Measurements from ENCODE around the gene PILRB.
"Not testable (repeated sequence)": the region's sequence is repeated elsewhere in the genome, so short reads cannot be mapped to it uniquely, and the experiment has no call there.

PILRB gene

GRCh38 chr7:100357131-100357561 is 771 bp upstream of the PILRB start:
- no peak for DNase-seq

- no peak for DNase-seq
These were observed 918 bp downstream of the PILRB start for GRCh38 chr7:100358857-100359212.

GRCh38 chr7:100360135-100360854 is 2.4 kb downstream of the PILRB start:
- no peak for DNase-seq

GRCh38 chr7:100363098-100363497 is 5.2 kb downstream of the PILRB start:
- no peak for DNase-seq

- DNase-seq = not testable (repeated sequence)
These were observed 5.9 kb downstream of the PILRB start for GRCh38 chr7:100363797-100364196.

GRCh38 chr7:100364480-100364879 is 6.6 kb downstream of the PILRB start:
- DNase-seq = no peak

- DNase-seq = not testable (repeated sequence)
These were observed 8.1 kb downstream of the PILRB start for GRCh38 chr7:100365998-100366367.

- no peak for DNase-seq
These were observed 8.7 kb downstream of the PILRB start for GRCh38 chr7:100366411-100367250.

- DNase-seq = no peak
These were observed 9.3 kb downstream of the PILRB start for GRCh38 chr7:100367251-100367620.

GRCh38 chr7:100367676-100368613 is 10.0 kb downstream of the PILRB start:
- DNase-seq = no peak

- DNase-seq = no peak
These were observed 11.2 kb downstream of the PILRB start for GRCh38 chr7:100369105-100369504.

- DNase-seq = no peak
These were observed 12.4 kb downstream of the PILRB start for GRCh38 chr7:100370303-100370702.

GRCh38 chr7:100370746-100371145 is 12.8 kb downstream of the PILRB start:
- no peak for DNase-seq

GRCh38 chr7:100371561-100372171 is 13.7 kb downstream of the PILRB start:
- DNase-seq = no peak

- DNase-seq = no peak
These were observed 14.3 kb downstream of the PILRB start for GRCh38 chr7:100372256-100372655.

- DNase-seq = no peak
These were observed 14.8 kb downstream of the PILRB start for GRCh38 chr7:100372694-100373093.

GRCh38 chr7:100373261-100373831 is 15.4 kb downstream of the PILRB start, which contains the start of gene PILRA:
Gene PILRA (plus strand): TSS chr7:100373487. CDS start chr7:100373657, 170 bp downstream.
- DNase-seq = no peak

- not testable (repeated sequence) for DNase-seq
These were observed 16.1 kb downstream of the PILRB start for GRCh38 chr7:100373870-100374598.

- no peak for DNase-seq
These were observed 16.7 kb downstream of the PILRB start for GRCh38 chr7:100374601-100375000.

GRCh38 chr7:100376066-100376465 is 18.1 kb downstream of the PILRB start:
- no peak for DNase-seq

- no peak for DNase-seq
These were observed 20.3 kb downstream of the PILRB start for GRCh38 chr7:100378114-100378755.
